SW480 (cell line): ENCODE measurements around the gene GPR156.

Experiments used
- DNase-seq: peaks from one replicate; pipeline ENCODE4 v3.0.0-alpha.2; 2016; ENCODE audit warnings: low spot score

The GPR156 gene

DNA sequence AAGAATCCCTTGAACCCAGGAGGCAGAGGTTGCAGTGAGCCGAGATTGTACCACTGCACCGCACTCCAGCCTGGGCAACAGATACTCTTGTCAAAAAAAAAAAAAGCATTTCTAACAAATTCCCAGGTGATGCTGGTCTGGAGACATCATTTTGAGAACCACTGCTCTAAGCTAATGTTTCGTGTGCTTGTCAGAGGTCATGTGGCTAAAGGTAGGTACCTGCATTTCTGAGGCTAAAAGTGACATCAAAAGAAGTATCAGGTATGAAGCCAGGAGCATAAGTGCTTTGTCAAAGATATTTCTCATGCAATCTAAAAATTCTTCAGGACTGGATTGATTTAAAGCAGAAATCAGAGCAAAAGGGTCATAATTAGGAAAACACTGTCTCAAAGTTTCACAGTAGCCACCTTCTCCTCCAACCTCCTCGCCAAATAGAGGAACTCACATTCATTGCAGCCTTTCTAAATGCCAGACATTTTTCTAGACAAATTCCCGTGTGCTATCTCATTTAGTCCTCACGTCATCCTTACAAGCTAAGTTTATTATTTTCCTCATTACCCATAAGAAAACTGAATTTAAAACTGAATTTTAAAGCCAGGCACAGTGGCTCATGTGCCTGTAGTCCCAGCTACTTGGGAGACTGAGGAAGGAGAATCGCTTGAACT is 165.0 kb downstream of the GPR156 start:
- DNase-seq: no peak
